Adrenal gland (tissue), 12 donors: ENCODE results near the gene NOD2. TPM values are rescaled to one million over a fixed set of nuclear protein-coding genes. Genes with fewer than 3 reads are reported as not detected.

Experiments
- DNase-seq, 7 donors: peaks; one replicate each; pipeline ENCODE4 v3.0.0-alpha.2; 2019 to 2020
- H3K27ac ChIP-seq, 5 donors: fragments of 200-600 bp; sonication (generic) in 4 of 5; 1 replicate in 3 of 5; 2 replicates in 2 of 5; pipeline versions ENCODE4 v1.5.1 to v1.8.0; 2016 to 2020; ENCODE audit warnings: mild to moderate bottlenecking in 1 of 5
- H3K27me3 ChIP-seq: fragments of 200-600 bp; 2 replicates; pipeline ENCODE4 v1.8.0; 2021
- H3K36me3 ChIP-seq, 2 donors: fragments of 200-600 bp; replicated peaks in 1 of 2; 1 replicate in 1 of 2; 2 replicates in 1 of 2; pipeline versions ENCODE4 v1.5.1 to v1.8.0; 2018 to 2022
- H3K4me1 ChIP-seq, 2 donors: fragments of 200-600 bp; replicated peaks in 1 of 2; 1 replicate in 1 of 2; 2 replicates in 1 of 2; pipeline versions ENCODE4 v1.5.1 to v1.8.0; 2018 to 2021
- H3K4me3 ChIP-seq, 4 donors: fragments of 200-600 bp; sonication (generic) in 3 of 4; one replicate each; pipeline ENCODE4 v1.5.1; 2016 to 2018
- H3K9me3 ChIP-seq, 3 donors: fragments of 200-600 bp; sonication (generic) in 1 of 3; replicated peaks in 1 of 3; 1 replicate in 2 of 3; 2 replicates in 1 of 3; pipeline versions ENCODE4 v1.5.1 to v1.8.0; 2016 to 2021
- POLR2A ChIP-seq, 2 donors: fragments of 450-650 bp; IDR thresholded peaks; one replicate each; pipeline ENCODE4 v1.6.1; 2017; ENCODE audit warnings: antibody characterized with exemption in 2 of 2, mild to moderate bottlenecking in 2 of 2, moderate library complexity in 1 of 2
- WGBS, 4 donors: extraction: QIAGEN DNeasy Blood & Tissue Kit in 2 of 4; methylation state at CpG; one replicate each; pipeline versions ENCODE4 v1.1.5 to v1.1.7; 2013 to 2017; 5-methylcytosine and 5-hydroxymethylcytosine counted together
- intact Hi-C, 2 donors: fragments of 100-400 bp; cut with DNase I; formaldehyde crosslinking; loops; one replicate each; pipeline versions ENCODE4 v1.14.1 to v1.15.0; 2022 to 2023
- polyA plus RNA-seq, 3 donors: library from polyadenylated mRNA; stranded (reverse); fragments of 200-250 nt in 2 of 3; fragments of 350-450 nt in 1 of 3; fragmentation: Illumina TruSeq in 1 of 3; extraction: RNeasy Lipid Tissue Mini Kit (QIAGEN cat#74804) in 1 of 3; gene quantifications; one replicate each; pipeline ENCODE4 v1.2.3, GENCODE V29; 2013 to 2014
- total RNA-seq, 9 donors: library from RNA; depleted of rRNA in 4 of 9; stranded (reverse); fragments of >200 nt in 4 of 9; fragments of 120-200 nt in 1 of 9; fragmentation: NEBNext Ultra II Directional in 1 of 9; extraction: Animal tissue kit (Norgen Biotek cat#: 25700) in 1 of 9; gene quantifications; one replicate each; pipeline versions ENCODE4 v1.1.0 to v1.2.4, GENCODE V29; 2013 to 2023
- TF ChIP-seq, protein P1 (sequence below), 6 experiments: fragments of 450-650 bp in 4 of 6; fragments of 200-600 bp in 2 of 6; sonication (generic) in 1 of 6; IDR thresholded peaks; 1 replicate in 5 of 6; 2 replicates in 1 of 6; pipeline versions ENCODE4 v1.5.1 to v1.8.0; 2016 to 2021; ENCODE audit warnings: antibody characterized with exemption in 6 of 6, mild to moderate bottlenecking in 2 of 6, moderate library complexity in 1 of 6
- donor health status: healthy with polysubstance abuse.
- donor health status: Bipolar disorder and iron deficiency.
- donor health status: DM: yes; HTN: yes; CAD: no.
- donor health status: DM: no; HTN: no; CAD: no.
- donor health status: DM: no; HTN: no; CAD: no.
- donor health status: DM: yes; HTN: yes; CAD: no.

The NOD2 gene
- total and polyA plus RNA-seq, 12 donors, result 0.12 to 3.7 (median 1.1) TPM

DNA sequence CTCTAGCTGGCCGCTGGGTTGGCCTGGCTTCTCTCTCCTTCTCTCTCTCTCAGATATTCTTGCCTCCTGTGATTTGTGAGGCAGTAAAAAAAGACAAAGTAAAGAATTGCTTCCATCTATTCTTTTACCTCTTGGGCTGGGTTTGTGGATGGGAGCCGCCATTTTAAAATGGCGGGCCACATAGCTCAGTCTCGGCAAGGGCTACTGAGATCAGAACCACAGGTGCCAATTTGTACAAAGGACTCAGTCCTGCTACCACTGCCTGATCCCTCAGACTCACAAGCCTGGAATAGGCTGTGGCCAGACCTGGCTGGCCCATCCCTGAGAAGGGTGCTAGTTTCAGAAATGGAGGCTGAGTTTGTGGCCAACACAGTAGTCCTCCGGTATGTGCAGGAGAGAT, 24.1 kb downstream of the NOD2 start:
- TF ChIP-seq, protein P1, sequence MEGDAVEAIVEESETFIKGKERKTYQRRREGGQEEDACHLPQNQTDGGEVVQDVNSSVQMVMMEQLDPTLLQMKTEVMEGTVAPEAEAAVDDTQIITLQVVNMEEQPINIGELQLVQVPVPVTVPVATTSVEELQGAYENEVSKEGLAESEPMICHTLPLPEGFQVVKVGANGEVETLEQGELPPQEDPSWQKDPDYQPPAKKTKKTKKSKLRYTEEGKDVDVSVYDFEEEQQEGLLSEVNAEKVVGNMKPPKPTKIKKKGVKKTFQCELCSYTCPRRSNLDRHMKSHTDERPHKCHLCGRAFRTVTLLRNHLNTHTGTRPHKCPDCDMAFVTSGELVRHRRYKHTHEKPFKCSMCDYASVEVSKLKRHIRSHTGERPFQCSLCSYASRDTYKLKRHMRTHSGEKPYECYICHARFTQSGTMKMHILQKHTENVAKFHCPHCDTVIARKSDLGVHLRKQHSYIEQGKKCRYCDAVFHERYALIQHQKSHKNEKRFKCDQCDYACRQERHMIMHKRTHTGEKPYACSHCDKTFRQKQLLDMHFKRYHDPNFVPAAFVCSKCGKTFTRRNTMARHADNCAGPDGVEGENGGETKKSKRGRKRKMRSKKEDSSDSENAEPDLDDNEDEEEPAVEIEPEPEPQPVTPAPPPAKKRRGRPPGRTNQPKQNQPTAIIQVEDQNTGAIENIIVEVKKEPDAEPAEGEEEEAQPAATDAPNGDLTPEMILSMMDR (IDR thresholded peaks at IDR 0.05), result no peak
- TF ChIP-seq POLR2A (IDR thresholded peaks at IDR 0.05), result no peak
- no peak for DNase-seq
- no peaks in the 10 kb centered on the region for H3K36me3 ChIP-seq
- H3K9me3 ChIP-seq, result no peaks in the 10 kb centered on the region
- no peaks in the 10 kb centered on the region for H3K27me3 ChIP-seq
- H3K4me3 ChIP-seq, result no peak overlapping the region
- intact Hi-C loops, result no loop called here
- no peaks in the 10 kb centered on the region for H3K4me1 ChIP-seq
- WGBS, 4 donors, result 89 to 97% (median 92%) methylated on average over 5 of the region's 5 CpGs
- no peak overlapping the region for H3K27ac ChIP-seq

- TF ChIP-seq POLR2A (IDR thresholded peaks at IDR 0.05), result no peak
- TF ChIP-seq, protein P1 (IDR thresholded peaks at IDR 0.05), result no peak
- intact Hi-C loops, result no loop called here
- WGBS, 4 donors, result 57 to 79% (median 69%) methylated on average over 16 of the region's 16 CpGs
Measured at GRCh38 chr16:50718061-50718760, 24.8 kb downstream of the NOD2 start.

DNA sequence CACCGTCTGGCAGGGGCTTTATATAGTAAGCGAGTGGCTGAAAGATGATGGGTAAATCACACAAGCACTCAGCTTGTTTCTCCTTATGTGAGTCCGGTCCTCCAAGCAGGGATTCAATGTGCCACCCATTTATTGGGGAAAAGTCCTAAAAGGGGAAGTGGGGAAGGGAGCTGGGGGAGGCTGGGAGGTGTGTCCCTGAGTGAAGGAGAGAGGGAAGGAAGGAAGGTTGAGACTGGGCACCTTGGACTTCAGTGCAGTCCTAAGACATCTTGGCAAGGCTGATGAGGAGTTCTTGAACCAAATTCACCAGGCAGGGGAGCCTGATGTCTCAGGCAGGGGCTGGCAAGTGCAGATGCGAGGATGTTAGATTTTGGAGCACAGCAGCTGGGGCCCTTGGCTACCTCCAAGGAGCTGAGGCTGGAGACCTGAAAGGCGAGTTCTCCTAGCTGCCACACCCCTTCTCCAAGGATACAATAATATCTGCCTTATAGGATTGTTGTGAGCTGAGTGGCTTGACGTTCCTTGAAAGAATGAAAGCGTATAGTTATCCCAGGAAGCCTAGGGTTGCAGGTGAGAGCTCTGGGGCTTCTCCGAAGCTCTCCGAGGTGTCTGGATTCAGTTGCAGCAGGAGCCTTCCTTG, 25.5 kb downstream of the NOD2 start:
- H3K9me3 ChIP-seq, result no peaks in the 10 kb centered on the region
- intact Hi-C loops, result no loop called here
- no peaks in the 10 kb centered on the region for H3K27me3 ChIP-seq
- no peak for DNase-seq
- H3K4me1 ChIP-seq, result no peaks in the 10 kb centered on the region
- H3K4me3 ChIP-seq, result no peak overlapping the region
- no peak for TF ChIP-seq POLR2A (IDR thresholded peaks at IDR 0.05)
- TF ChIP-seq, protein P1 (IDR thresholded peaks at IDR 0.05), result no peak
- H3K27ac ChIP-seq, result no peak overlapping the region
- no peaks in the 10 kb centered on the region for H3K36me3 ChIP-seq
- 71 to 91% (median 87%) methylated on average over 8 to 9 of the region's 9 CpGs for WGBS, 4 donors

More at GRCh38 chr16:50718061-50718760, 24.8 kb downstream of the NOD2 start:
- Histone ChIP-seq H3K36me3 (no peaks in the 10 kb centered on the region), H3K9me3 (no peaks in the 10 kb centered on the region), H3K27ac (no peak overlapping the region), H3K27me3 (no peaks in the 10 kb centered on the region), H3K4me1 (no peaks in the 10 kb centered on the region), H3K4me3 (no peak overlapping the region)
- no peak for DNase-seq

- no peaks in the 10 kb centered on the region for H3K36me3 ChIP-seq
- intact Hi-C loops, result no loop called here
- no peaks in the 10 kb centered on the region for H3K4me1 ChIP-seq
- no peak overlapping the region for H3K27ac ChIP-seq
- no peaks in the 10 kb centered on the region for H3K27me3 ChIP-seq
- H3K9me3 ChIP-seq, result no peaks in the 10 kb centered on the region
- TF ChIP-seq, protein P1 (IDR thresholded peaks at IDR 0.05), result no peak
- no peak for TF ChIP-seq POLR2A (IDR thresholded peaks at IDR 0.05)
- 81 to 87% (median 83%) methylated on average over 15 to 20 of the region's 20 CpGs for WGBS, 4 donors
- DNase-seq, result no peak
- H3K4me3 ChIP-seq, result no peak overlapping the region
Measured at GRCh38 chr16:50719401-50720337, 26.3 kb downstream of the NOD2 start.
